GM21381 (cell line): ENCODE measurements around the gene DNAH11.
"Not testable (repeated sequence)": the region's sequence is repeated elsewhere in the genome, so short reads cannot be mapped to it uniquely, and the experiment has no call there.

Experiments used
- ATAC-seq: cut with Tn5 transposase; IDR thresholded peaks from one replicate; pipeline ENCODE4 v1.9.1; 2021; ENCODE audit warnings: mild to moderate bottlenecking, moderate library complexity; ENCODE audit not compliant: unreplicated experiment

Gene DNAH11

GRCh38 chr7:21542891-21543527 is at the start of gene DNAH11:
Gene DNAH11, plus strand, starts transcription at chr7:21543039. Its CDS starts 207 bp downstream, at chr7:21543246.
- ATAC-seq = peak; percentile 79

- no peak for ATAC-seq
Measured at GRCh38 chr7:21495731-21496130, 47.1 kb upstream of the DNAH11 start.

- ATAC-seq = no peak
Measured at GRCh38 chr7:21497072-21497471, 45.8 kb upstream of the DNAH11 start.

- no peak for ATAC-seq
Measured at GRCh38 chr7:21500117-21500832, 42.6 kb upstream of the DNAH11 start.

- no peak for ATAC-seq
Measured at GRCh38 chr7:21504021-21504420, 38.8 kb upstream of the DNAH11 start.

GRCh38 chr7:21507627-21508343 is 35.1 kb upstream of the DNAH11 start:
- ATAC-seq = no peak

- no peak for ATAC-seq
Measured at GRCh38 chr7:21508538-21508937, 34.3 kb upstream of the DNAH11 start.

GRCh38 chr7:21514062-21514461 is 28.8 kb upstream of the DNAH11 start:
- no peak for ATAC-seq

GRCh38 chr7:21524680-21525079 is 18.2 kb upstream of the DNAH11 start:
- ATAC-seq = no peak

GRCh38 chr7:21526007-21526406 is 16.8 kb upstream of the DNAH11 start:
- no peak for ATAC-seq

GRCh38 chr7:21526448-21526847 is 16.4 kb upstream of the DNAH11 start:
- ATAC-seq = no peak

GRCh38 chr7:21532485-21532884 is 10.4 kb upstream of the DNAH11 start:
- ATAC-seq = not testable (repeated sequence)

- not testable (repeated sequence) for ATAC-seq
Measured at GRCh38 chr7:21533646-21534045, 9.2 kb upstream of the DNAH11 start.

- ATAC-seq = not testable (repeated sequence)
Measured at GRCh38 chr7:21536445-21537118, 6.3 kb upstream of the DNAH11 start.

GRCh38 chr7:21538936-21539495 is 3.8 kb upstream of the DNAH11 start:
- no peak for ATAC-seq

GRCh38 chr7:21543528-21544302 is 876 bp downstream of the DNAH11 start:
- ATAC-seq = no peak

GRCh38 chr7:21544303-21544656 is 1.4 kb downstream of the DNAH11 start:
- no peak for ATAC-seq

- no peak for ATAC-seq
Measured at GRCh38 chr7:21544715-21545114, 1.9 kb downstream of the DNAH11 start.

GRCh38 chr7:21547501-21547900 is 4.7 kb downstream of the DNAH11 start:
- ATAC-seq = no peak

GRCh38 chr7:21548491-21548890 is 5.7 kb downstream of the DNAH11 start:
- ATAC-seq = no peak
